Measurements from ENCODE around the gene AP3B1.

DNA sequence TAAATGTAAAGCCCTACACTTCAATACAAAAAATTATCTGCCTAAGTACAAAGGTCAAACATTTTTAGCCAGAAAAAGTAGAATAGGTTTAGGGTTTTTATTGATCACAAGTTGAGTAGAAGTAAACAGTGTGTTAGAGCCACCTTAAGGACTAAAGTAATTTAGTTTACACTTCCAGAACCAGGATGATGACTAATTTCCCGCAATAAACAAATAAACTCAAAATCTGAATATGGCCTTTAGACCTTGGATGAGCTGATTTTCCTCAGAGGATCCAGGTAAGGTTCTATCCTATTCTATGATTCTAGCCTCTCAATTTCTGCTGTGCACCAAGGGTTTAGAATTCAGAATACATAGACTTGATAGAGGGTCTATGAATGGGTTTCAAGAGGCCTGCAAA is 338.9 kb downstream of the AP3B1 start:
- TF ChIP-seq, protein P1, sequence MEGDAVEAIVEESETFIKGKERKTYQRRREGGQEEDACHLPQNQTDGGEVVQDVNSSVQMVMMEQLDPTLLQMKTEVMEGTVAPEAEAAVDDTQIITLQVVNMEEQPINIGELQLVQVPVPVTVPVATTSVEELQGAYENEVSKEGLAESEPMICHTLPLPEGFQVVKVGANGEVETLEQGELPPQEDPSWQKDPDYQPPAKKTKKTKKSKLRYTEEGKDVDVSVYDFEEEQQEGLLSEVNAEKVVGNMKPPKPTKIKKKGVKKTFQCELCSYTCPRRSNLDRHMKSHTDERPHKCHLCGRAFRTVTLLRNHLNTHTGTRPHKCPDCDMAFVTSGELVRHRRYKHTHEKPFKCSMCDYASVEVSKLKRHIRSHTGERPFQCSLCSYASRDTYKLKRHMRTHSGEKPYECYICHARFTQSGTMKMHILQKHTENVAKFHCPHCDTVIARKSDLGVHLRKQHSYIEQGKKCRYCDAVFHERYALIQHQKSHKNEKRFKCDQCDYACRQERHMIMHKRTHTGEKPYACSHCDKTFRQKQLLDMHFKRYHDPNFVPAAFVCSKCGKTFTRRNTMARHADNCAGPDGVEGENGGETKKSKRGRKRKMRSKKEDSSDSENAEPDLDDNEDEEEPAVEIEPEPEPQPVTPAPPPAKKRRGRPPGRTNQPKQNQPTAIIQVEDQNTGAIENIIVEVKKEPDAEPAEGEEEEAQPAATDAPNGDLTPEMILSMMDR (IDR thresholded peaks at IDR 0.05): no peak
- TF ChIP-seq POLR2A (IDR thresholded peaks at IDR 0.05): no peak
